Lower leg skin (tissue), 4 donors: Measurements from ENCODE around the gene TRIM22. TPM values are rescaled to one million over a fixed set of nuclear protein-coding genes. Genes with fewer than 3 reads are reported as not detected.

ENCODE experiments used
- DNase-seq, 2 donors: peaks; one replicate each; pipeline ENCODE4 v3.0.0-alpha.2; 2019; ENCODE audit warnings: low spot score in 2 of 2
- H3K4me3 ChIP-seq: fragments of 200-600 bp; sonication (generic); 2 replicates; pipeline ENCODE4 v1.5.1; 2017; ENCODE audit warnings: mild to moderate bottlenecking, low read depth; ENCODE audit not compliant: poor library complexity, severe bottlenecking
- CTCF ChIP-seq, 3 donors: fragments of 450-650 bp; IDR thresholded peaks; one replicate each; pipeline ENCODE4 v1.5.1; 2016; ENCODE audit warnings: antibody characterized with exemption in 3 of 3, mild to moderate bottlenecking in 3 of 3, moderate library complexity in 2 of 3
- POLR2A ChIP-seq, 2 donors: fragments of 450-650 bp; IDR thresholded peaks; one replicate each; pipeline ENCODE4 v1.6.1; 2016 to 2017; ENCODE audit warnings: antibody characterized with exemption in 2 of 2, mild to moderate bottlenecking in 1 of 2, moderate library complexity in 1 of 2
- WGBS, 2 donors: methylation state at CpG; one replicate each; pipeline ENCODE4 v1.1.5; 2018; 5-methylcytosine and 5-hydroxymethylcytosine counted together
- intact Hi-C: fragments of 100-400 bp; cut with DNase I; formaldehyde crosslinking; loops from one replicate; pipeline ENCODE4 v1.15.0; 2023; ENCODE audit warnings: low total_unique reads
- total RNA-seq, 4 donors: library from RNA; depleted of rRNA; stranded (reverse); fragments of >200 nt; gene quantifications; one replicate each; pipeline ENCODE4 v1.1.0, GENCODE V29; 2016

Gene TRIM22
- total RNA-seq, 4 donors from 2014 or later, result 5.9 to 12.5 (median 9.2) TPM

GRCh38 chr11:5658318-5658717 is 31.3 kb upstream of the TRIM22 start:
- H3K4me3 ChIP-seq, result no peak overlapping the region
- no peak for TF ChIP-seq CTCF (IDR thresholded peaks at IDR 0.05)
- TF ChIP-seq POLR2A (IDR thresholded peaks at IDR 0.05), result no peak
- 92 to 94% methylated on average over 5 of the region's 5 CpGs for WGBS, 2 donors
- DNase-seq, result no peak
- intact Hi-C loops, result no loop called here

- H3K4me3 ChIP-seq, result no peak overlapping the region
- intact Hi-C loops, result no loop called here
- 90 to 94% methylated on average over 2 of the region's 2 CpGs for WGBS, 2 donors
- no peak for DNase-seq
- TF ChIP-seq POLR2A (IDR thresholded peaks at IDR 0.05) (no peak), CTCF (IDR thresholded peaks at IDR 0.05) (no peak)
These were observed 26.1 kb upstream of the TRIM22 start for GRCh38 chr11:5663511-5663910.

- intact Hi-C loops, result no loop called here
- 86 to 90% methylated on average over 4 of the region's 4 CpGs for WGBS, 2 donors
- no peak overlapping the region for H3K4me3 ChIP-seq
- DNase-seq, result no peak
- TF ChIP-seq POLR2A (IDR thresholded peaks at IDR 0.05) (no peak), CTCF (IDR thresholded peaks at IDR 0.05) (no peak)
These were observed 24.5 kb upstream of the TRIM22 start for GRCh38 chr11:5665051-5665570.

GRCh38 chr11:5665746-5666401 is 23.7 kb upstream of the TRIM22 start:
- intact Hi-C loops, result no loop called here
- WGBS, 2 donors, result 84 to 88% methylated on average over 5 of the region's 5 CpGs
- DNase-seq, result no peak
- TF ChIP-seq POLR2A (IDR thresholded peaks at IDR 0.05) (no peak), CTCF (IDR thresholded peaks at IDR 0.05) (no peak)
- H3K4me3 ChIP-seq, result no peak overlapping the region

GRCh38 chr11:5666402-5666793 is 23.2 kb upstream of the TRIM22 start:
- WGBS, 2 donors, result 76 to 78% methylated on average over 6 of the region's 6 CpGs
- no peak overlapping the region for H3K4me3 ChIP-seq
- TF ChIP-seq POLR2A (IDR thresholded peaks at IDR 0.05), result no peak
- no peak for TF ChIP-seq CTCF (IDR thresholded peaks at IDR 0.05)
- intact Hi-C loops, result no loop called here
- DNase-seq, result no peak

- no peak for TF ChIP-seq POLR2A (IDR thresholded peaks at IDR 0.05)
- intact Hi-C loops, result no loop called here
- H3K4me3 ChIP-seq, result no peak overlapping the region
- DNase-seq, result no peak
These were observed 17.8 kb upstream of the TRIM22 start for GRCh38 chr11:5671831-5672230.
